GM21447 (cell line): ENCODE data around the gene ADGRF4.
"Not testable (repeated sequence)": the region's sequence is repeated elsewhere in the genome, so short reads cannot be mapped to it uniquely, and the experiment has no call there.

Source experiments
- ATAC-seq: cut with Tn5 transposase; IDR thresholded peaks from one replicate; pipeline ENCODE4 v1.9.1; 2021; ENCODE audit not compliant: unreplicated experiment

Gene ADGRF4

GRCh38 chr6:47734831-47735481, 36.6 kb downstream of the ADGRF4 start:
- ATAC-seq: no peak

- ATAC-seq: no peak
Measured at GRCh38 chr6:47736083-47736700, 37.8 kb downstream of the ADGRF4 start.

- no peak for ATAC-seq
Measured at GRCh38 chr6:47737406-47737805, 39.0 kb downstream of the ADGRF4 start.

- ATAC-seq: no peak
Measured at GRCh38 chr6:47740714-47741113, 42.3 kb downstream of the ADGRF4 start.

GRCh38 chr6:47741807-47742206, 43.4 kb downstream of the ADGRF4 start:
- ATAC-seq: no peak

- no peak for ATAC-seq
Measured at GRCh38 chr6:47743744-47744143, 45.4 kb downstream of the ADGRF4 start.

- not testable (repeated sequence) for ATAC-seq
Measured at GRCh38 chr6:47745269-47745668, 46.9 kb downstream of the ADGRF4 start.

- ATAC-seq: no peak
Measured at GRCh38 chr6:47749757-47750156, 51.4 kb downstream of the ADGRF4 start.

GRCh38 chr6:47752801-47753200, 54.4 kb downstream of the ADGRF4 start:
- no peak for ATAC-seq

GRCh38 chr6:47759364-47759763, 61.0 kb downstream of the ADGRF4 start:
- ATAC-seq: no peak

GRCh38 chr6:47762502-47762901, 64.1 kb downstream of the ADGRF4 start:
- ATAC-seq: no peak

- ATAC-seq: no peak
Measured at GRCh38 chr6:47766445-47766844, 68.1 kb downstream of the ADGRF4 start.

- ATAC-seq: no peak
Measured at GRCh38 chr6:47767102-47767501, 68.7 kb downstream of the ADGRF4 start.

GRCh38 chr6:47769982-47770381, 71.6 kb downstream of the ADGRF4 start:
- no peak for ATAC-seq
